ENCODE measurements around the gene TMEM37. TPM values are rescaled to one million over a fixed set of nuclear protein-coding genes. Genes with fewer than 3 reads are reported as not detected.

TMEM37 gene
- total RNA-seq, 2 donors from 2014 or later = 24.3 to 52.1 TPM

DNA sequence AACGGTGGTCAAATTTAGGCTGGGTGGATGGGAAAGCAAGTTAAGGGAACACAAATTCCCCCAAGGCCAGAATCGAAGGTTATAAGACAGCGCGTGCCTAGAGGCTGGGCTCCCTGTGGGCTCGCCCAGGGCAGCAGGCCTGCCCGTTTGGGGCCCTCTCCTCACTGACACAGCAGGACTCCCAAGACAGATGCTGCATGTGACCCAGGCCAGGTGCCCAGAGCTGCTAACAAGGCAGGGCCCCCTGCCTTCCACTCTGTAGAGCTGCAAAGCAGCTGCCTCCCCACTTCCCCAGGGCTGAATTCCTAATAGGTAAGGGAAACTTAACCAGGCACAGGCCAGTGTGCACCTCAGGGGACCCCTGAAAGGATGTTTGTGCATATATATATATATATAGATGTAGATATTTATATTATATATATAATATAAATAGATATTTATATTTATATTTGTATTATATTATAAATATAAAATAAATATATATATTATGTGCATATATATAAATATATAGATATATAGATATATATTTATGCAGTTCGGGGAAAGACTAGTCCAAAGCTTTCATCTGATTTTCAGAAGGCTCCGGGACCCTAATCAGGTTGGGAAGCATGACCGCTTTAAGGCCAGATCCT, 43.7 kb downstream of the TMEM37 start:
- DNase-seq = peak; percentile 17
- H3K9ac ChIP-seq (ENCODE audit: low read depth in 2 of 2, low read length in 2 of 2) = no peak overlapping the region
- H3K27me3 ChIP-seq = no peaks in the 10 kb centered on the region
- intact Hi-C loops (cut with DNase I) = loop anchor here (5.0 kb wide), 1 partner anchor 53 kb away; no protein-coding TSS in a partner anchor
- H3K4me1 ChIP-seq = no peaks in the 10 kb centered on the region
- H3K4me3 ChIP-seq = no peak overlapping the region
- H3K9me3 ChIP-seq = no peaks in the 10 kb centered on the region
- TF ChIP-seq, protein P1, sequence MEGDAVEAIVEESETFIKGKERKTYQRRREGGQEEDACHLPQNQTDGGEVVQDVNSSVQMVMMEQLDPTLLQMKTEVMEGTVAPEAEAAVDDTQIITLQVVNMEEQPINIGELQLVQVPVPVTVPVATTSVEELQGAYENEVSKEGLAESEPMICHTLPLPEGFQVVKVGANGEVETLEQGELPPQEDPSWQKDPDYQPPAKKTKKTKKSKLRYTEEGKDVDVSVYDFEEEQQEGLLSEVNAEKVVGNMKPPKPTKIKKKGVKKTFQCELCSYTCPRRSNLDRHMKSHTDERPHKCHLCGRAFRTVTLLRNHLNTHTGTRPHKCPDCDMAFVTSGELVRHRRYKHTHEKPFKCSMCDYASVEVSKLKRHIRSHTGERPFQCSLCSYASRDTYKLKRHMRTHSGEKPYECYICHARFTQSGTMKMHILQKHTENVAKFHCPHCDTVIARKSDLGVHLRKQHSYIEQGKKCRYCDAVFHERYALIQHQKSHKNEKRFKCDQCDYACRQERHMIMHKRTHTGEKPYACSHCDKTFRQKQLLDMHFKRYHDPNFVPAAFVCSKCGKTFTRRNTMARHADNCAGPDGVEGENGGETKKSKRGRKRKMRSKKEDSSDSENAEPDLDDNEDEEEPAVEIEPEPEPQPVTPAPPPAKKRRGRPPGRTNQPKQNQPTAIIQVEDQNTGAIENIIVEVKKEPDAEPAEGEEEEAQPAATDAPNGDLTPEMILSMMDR (IDR thresholded peaks at IDR 0.05) = no peak
- no peak overlapping the region for H3K27ac ChIP-seq
- no peaks in the 10 kb centered on the region for H3K36me3 ChIP-seq

DNA sequence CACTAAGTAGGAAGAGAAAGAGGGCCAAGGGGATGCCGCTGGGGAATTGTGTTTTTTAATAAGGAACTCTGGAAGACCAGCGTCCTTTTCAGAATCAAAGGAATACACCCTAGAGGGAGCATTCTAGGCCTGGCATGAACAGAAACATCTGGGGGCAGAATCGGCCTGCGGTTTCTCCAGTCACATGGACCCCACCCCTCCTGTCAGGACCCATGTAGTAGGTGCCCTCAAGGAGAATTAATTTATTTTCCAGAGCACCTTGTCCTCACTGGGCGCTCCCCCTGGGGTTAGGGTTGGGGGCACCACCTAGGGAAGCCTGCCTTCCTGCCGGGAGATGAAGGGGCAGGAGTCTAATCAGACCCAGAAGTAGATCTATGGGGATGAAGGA, 44.2 kb downstream of the TMEM37 start:
- Histone ChIP-seq H3K4me1 (no peaks in the 10 kb centered on the region), H3K27me3 (no peaks in the 10 kb centered on the region), H3K9me3 (no peaks in the 10 kb centered on the region), H3K36me3 (no peaks in the 10 kb centered on the region), H3K27ac (no peak overlapping the region), H3K9ac (ENCODE audit: low read depth in 2 of 2, low read length in 2 of 2) (no peak overlapping the region), H3K4me3 (no peak overlapping the region)
- no peak for DNase-seq
- intact Hi-C loops (cut with DNase I) = loop anchor here (2.0 to 5.0 kb wide), 2 partner anchors 54 to 69 kb away; no protein-coding TSS in a partner anchor
- TF ChIP-seq, protein P1 (IDR thresholded peaks at IDR 0.05) = no peak

DNA sequence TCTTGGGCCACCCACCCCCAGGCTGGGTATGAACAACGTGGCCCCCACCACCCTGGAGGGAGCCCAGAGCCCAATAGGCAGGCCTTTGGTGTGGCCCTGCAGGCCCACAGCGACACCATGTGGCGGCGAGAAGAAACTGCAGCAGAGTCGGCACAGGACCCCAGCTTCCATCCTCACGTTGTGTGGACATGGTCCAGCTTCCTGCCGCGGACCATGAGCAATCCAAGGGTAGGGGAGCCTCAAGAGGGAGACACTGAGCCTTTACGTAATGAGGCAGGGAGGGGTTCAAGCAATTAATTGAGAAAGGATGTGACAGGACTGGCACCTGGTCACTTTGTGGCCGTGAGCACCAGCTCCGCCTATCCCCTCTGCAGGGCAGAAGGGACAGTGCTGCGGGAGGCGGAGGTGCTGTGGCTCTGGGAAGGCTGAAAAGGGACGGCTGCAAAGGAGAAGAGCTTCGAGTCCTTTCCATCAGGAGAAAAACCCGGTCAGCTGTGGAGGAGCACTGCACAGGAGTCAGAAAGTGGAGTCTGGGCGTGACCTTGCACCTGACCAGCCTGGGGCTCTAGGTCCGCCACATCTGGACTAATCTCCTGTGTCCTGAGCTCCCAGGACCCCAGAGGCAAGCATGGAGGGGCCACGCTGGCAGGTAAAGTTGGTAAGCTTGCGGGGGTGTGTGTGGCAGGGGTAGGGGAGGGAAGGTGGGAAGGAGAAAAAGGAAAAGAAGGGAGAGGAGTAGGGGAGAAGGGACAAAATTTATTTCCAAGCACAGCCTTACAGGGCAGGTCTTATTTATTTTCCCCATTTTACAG, 44.9 kb downstream of the TMEM37 start:
- Histone ChIP-seq H3K4me3 (no peak overlapping the region), H3K9me3 (no peaks in the 10 kb centered on the region), H3K27me3 (no peaks in the 10 kb centered on the region), H3K27ac (no peak overlapping the region), H3K36me3 (no peaks in the 10 kb centered on the region), H3K4me1 (no peaks in the 10 kb centered on the region), H3K9ac (ENCODE audit: low read depth in 2 of 2, low read length in 2 of 2) (peak overlapping the region in 1 of 2 donors; percentile 40)
- TF ChIP-seq, protein P1 (IDR thresholded peaks at IDR 0.05) = peak; percentile 97
- DNase-seq = peak; percentile 49
- intact Hi-C loops (cut with DNase I) = loop anchor here (2.0 to 5.0 kb wide), 2 partner anchors 54 to 70 kb away; no protein-coding TSS in a partner anchor

DNA sequence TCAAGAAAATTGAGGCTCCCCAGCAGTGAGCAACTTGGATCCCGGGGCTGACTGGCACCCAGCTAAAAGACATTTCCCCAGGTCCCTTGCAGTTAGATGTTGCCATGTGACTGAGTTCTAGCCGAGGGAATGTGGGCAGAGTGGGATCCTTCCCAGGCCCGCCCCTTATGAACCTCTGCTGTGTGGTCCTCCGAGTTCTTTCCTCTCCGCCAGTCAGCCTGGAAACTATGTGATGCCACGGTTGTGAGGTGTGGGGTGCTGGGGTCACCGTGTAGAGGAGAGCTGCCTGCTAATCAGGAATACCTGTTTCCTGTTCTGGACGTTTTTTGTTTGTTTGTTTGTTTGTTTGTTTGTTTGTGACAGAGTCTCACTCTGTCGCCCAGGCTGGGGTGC, 45.5 kb downstream of the TMEM37 start:
- DNase-seq = peak; percentile 13
- intact Hi-C loops (cut with DNase I) = loop anchor here (2.0 to 5.0 kb wide), 2 partner anchors 55 to 70 kb away; no protein-coding TSS in a partner anchor
- H3K9me3 ChIP-seq = no peaks in the 10 kb centered on the region
- no peak overlapping the region for H3K9ac ChIP-seq (ENCODE audit: low read depth in 2 of 2, low read length in 2 of 2)
- no peak overlapping the region for H3K27ac ChIP-seq
- H3K27me3 ChIP-seq = no peaks in the 10 kb centered on the region
- H3K4me1 ChIP-seq = no peaks in the 10 kb centered on the region
- H3K36me3 ChIP-seq = no peaks in the 10 kb centered on the region
- H3K4me3 ChIP-seq = no peak overlapping the region
- TF ChIP-seq, protein P1 (IDR thresholded peaks at IDR 0.05) = no peak

DNA sequence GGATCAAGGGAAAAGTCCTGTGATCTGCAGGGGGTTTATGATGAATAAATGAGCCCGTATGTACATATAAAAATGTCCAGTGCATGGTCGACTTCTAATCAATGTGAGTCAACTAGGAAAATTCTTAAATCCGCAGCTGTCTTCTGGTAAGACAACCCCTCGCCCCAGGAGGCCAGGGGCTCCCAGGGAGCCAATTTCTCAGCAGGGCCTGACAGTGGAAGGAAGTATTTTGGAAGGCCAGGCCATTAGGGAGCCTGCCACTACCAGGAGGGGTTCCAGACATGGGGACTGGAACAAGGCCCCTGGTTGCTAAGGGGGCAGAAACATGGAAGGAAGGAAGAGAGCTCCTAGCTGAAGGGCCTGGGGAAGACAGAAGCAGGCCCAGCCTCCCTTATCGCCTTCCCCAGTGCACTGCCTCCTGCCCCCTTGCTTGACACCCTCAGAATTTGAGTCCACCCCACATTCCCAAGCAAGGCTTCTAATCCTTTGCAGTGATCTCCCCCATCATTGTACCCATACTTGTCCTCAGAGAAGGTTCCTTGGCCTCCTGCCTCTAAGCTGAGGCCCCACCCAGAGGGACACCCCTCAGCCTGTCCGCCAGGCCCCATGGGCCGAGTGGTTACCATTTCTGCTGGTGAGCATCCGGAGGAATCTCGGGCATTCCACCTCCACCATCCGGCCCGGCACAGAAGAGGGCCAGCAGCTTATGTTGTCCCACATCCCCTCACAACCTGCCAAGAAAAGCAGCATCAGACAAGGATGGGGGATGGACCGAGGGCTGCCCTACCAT, 46.7 kb downstream of the TMEM37 start:
- no peak overlapping the region for H3K27ac ChIP-seq
- H3K4me1 ChIP-seq = no peaks in the 10 kb centered on the region
- peak; percentile 15 for DNase-seq
- no peaks in the 10 kb centered on the region for H3K36me3 ChIP-seq
- TF ChIP-seq, protein P1 (IDR thresholded peaks at IDR 0.05) = no peak
- H3K27me3 ChIP-seq = no peaks in the 10 kb centered on the region
- no peak overlapping the region for H3K4me3 ChIP-seq
- intact Hi-C loops (cut with DNase I) = loop anchor here (5.0 kb wide), 1 partner anchor 56 kb away; no protein-coding TSS in a partner anchor
- H3K9ac ChIP-seq (ENCODE audit: low read depth in 2 of 2, low read length in 2 of 2) = no peak overlapping the region
- H3K9me3 ChIP-seq = no peaks in the 10 kb centered on the region
